NCI-H526 treated with DMSO at 0.1 percent for 48 hours (cell line): ENCODE data around the gene PIK3R4.
A peak's percentile ranks its signal among the peaks of the same experiment; 100 is the strongest.

ENCODE experiments used
- DNase-seq: peaks from one replicate; lab custom pipeline; 2025; lab: John Stamatoyannopoulos, UW

The PIK3R4 gene

GRCh38 chr3:130746246-130747039 lies at the start of gene PIK3R4:
Gene PIK3R4, minus strand, starts transcription at chr3:130746829. Its CDS starts 1,611 bp downstream, at chr3:130745218.
- DNase-seq, result peak; percentile 96

GRCh38 chr3:130795396-130795795 lies 48.8 kb upstream of the PIK3R4 start:
- no peak for DNase-seq

- DNase-seq, result no peak
These were observed 45.6 kb upstream of the PIK3R4 start for GRCh38 chr3:130792246-130792645.

DNA sequence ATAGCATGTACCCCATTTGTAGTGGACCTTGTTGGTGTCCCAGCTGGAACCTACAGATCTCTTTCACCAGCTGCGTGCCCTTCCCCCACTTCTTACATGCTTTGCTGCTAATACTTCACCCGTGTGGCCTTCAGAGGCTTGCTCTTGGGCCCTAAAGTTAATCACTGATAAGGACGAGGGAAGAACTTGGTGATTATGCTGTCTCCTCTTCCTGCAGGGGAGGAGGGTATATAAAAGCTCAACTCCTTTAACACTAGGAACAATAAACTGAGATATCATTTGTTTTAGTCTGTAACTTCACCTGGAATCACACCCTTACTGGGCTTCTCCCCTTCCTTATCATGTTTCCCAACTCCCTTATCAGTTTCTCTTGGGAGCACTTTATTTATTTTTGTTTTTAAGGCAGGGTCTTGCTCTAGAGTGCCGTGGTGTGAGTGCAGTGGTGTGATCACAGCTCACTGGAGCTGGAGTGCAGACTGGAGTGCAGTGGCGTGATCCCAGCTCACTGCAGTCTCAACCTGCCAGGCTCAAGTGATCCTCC lies 43.2 kb upstream of the PIK3R4 start:
- no peak for DNase-seq

DNA sequence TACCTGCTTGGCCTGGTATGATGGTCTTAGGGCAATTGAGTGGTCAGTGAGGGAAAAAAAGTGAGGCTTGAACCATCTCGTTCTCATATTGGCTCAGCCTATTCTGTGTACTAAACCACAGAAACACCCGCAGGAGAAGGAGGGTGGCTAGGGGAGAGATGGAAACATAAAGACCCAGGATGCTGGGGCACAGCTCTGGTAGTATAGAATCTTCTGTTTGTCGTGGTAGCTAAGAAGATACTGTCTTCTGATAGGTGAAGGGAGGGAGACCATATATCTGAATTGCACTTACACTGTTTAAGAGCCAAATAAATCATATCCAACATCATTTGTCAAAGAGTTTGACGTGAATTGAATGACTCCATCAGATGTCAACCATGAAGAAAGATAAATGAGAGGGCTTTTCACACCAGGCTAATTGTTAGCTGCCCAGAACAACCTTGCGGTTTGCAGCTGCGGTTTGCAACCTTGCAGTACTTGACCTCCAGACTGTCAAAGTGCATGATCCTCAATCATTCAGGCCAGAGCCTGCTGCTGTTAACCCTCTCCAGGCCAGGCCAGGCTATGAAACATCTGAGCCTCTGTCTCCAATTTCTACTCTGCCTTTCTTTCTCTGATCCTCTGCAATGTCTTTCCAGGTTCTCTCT lies 40.9 kb upstream of the PIK3R4 start:
- DNase-seq, result no peak

DNA sequence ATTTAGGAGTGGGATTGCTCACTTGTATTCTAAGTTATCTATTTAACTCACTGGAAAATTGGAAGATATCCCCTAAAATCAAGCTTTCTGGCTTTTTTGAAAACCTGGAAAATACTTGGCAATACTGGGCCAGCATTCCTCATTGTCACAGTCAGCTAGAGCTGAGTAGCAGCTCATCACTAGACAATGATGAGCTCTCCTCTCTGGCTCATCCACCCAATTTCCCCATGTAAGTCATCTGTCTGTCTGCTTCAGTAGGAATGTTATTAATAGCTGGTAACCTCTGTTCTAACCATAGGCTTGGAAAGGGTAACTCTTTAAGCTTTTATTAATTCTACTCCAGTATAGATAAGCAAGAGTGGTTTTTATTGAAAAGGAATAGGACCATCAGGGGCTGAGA lies 39.7 kb upstream of the PIK3R4 start:
- DNase-seq, result no peak

GRCh38 chr3:130783629-130784028 lies 37.0 kb upstream of the PIK3R4 start:
- DNase-seq, result no peak

DNA sequence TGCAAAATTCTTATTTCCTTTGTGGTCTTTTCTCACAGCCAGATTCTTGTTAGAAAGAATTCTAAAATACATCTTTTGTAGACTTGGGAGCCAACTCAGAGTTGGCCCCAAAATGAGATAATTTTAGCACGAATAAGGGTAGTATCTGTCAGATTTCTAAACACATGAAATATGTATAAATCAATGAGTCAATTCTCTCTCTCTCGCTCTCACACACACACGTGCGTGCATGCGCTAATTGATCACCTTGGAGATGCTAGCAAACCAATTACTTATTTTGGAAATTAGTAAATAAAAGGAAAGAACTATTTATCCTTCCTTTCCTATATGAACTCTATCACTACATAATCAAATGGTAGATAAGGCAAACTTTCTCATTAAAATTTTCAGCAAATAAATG lies 32.9 kb upstream of the PIK3R4 start:
- no peak for DNase-seq

- no peak for DNase-seq
These were observed 32.4 kb upstream of the PIK3R4 start for GRCh38 chr3:130779031-130779430.

GRCh38 chr3:130773366-130773765 lies 26.7 kb upstream of the PIK3R4 start:
- no peak for DNase-seq

DNA sequence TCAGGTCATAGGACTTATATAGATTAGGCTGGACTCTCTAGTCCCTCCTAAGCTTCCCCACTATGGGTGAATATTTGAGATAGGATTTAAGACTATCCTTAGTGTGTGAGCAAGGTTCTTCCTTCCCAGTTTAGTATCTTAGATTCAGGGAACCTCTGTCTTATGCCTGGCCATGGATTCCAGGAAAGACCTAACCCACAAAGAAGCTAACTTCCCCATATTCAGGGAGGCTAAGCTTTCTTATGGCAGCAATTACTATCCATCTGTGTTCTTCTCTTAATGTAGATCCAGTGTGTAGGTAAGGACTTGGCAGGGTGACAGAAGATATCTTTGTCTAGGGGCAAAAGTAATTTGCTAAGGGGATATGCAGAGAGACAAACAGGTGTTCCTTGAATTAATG lies 25.5 kb upstream of the PIK3R4 start:
- no peak for DNase-seq

- no peak for DNase-seq
These were observed 24.0 kb upstream of the PIK3R4 start for GRCh38 chr3:130770644-130771043.

DNA sequence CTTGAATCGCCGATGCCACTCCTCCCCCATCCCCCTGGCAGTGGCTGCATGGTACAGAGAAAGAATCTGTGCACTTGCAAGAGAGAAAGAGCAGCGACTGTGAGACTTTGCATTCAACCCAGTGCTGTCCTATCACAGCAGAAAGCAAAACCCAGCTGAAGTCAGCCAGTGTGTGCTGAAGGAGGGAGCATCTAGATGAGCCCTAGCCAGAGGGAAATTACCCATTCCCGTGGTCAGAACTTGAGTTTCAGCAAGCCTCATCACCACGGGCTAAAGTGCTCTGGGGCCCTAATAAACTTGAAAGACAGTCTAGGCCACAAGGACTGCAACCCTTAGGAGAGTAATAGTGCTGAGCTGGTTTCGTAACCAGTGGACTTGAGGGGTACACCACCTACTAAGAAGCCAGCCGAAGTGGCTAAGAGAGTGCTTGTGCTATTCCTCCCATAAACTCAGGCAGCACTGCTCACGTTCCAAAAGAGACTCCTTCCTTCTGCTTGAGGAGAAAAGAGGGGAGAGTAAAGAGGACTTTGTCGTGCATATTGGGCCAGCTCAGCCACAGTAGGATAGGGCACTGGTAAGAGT lies 15.2 kb upstream of the PIK3R4 start:
- DNase-seq, result no peak

- no peak for DNase-seq
These were observed 14.3 kb upstream of the PIK3R4 start for GRCh38 chr3:130760922-130761321.

DNA sequence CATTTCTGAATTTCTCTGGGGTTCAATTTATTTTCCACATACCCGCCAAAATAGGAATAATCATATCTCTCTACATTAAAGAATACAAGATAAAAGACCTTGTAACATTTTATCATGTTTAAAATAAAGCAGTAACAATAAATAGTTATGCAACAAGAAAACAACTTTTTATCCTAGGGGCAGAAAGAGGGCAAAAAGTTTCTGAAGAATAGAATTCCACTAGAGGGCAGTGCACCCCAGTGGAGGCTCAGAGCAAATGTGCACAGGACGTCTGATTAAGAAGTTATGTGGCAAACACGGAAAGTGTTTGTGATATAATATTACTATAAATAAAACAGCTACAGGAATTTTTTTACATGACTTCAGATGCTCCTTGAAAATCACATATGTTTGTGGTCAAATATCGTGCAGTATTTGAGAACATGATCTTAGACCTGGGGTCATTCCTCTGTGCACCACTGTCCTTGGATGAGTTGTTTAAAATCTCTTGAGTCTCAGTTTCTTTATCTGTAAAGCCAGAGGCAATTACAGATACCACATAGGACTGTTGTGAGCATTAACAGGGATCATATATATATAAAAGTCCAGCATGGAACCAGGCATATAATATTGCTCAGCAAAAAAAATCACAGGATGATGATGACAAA lies 13.2 kb upstream of the PIK3R4 start:
- peak; percentile 11 for DNase-seq

- no peak for DNase-seq
These were observed 12.2 kb upstream of the PIK3R4 start for GRCh38 chr3:130758624-130759369.

DNA sequence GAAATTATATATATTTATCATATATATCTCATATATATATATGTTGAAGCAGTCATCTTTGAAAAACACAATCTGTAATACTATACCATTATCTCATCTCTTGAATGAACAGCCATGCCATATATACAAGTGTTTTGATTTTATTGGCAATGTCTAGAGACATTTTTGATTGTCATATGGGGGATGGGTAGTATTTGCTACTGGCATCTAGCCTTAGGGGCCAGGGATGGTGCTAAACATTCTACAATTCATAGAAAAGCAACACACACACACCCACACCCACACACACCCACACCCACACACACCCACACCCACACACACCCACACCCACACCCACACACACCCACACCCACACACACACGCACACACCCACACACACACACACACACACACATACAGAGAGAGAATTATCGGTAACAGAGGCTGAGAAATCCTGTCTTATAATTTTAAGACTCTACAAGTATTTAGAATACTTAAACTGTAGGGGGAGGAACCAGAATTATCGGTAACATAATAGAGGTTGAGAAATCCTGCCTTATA lies 11.1 kb upstream of the PIK3R4 start:
- no peak for DNase-seq

- DNase-seq, result no peak
These were observed 9.0 kb upstream of the PIK3R4 start for GRCh38 chr3:130755666-130756065.

DNA sequence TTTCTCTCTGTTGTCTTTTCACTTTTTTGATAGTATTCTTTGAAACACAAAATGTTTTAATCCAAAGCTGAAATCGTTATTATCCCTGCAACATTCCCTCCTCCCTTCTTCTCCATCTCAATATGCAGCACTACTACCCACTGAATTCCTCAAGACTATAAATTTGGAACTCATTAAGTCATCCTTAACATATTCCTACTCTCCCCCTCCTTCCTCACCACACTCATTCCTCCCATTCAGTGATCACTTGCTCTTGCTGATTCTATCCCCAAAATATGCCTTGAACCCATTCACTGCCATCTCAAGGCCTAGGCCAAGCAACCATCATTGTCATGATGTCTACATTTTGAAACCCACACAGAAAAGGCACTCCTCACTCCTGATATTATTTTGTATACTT lies 2.4 kb upstream of the PIK3R4 start:
- DNase-seq, result no peak

- no peak for DNase-seq
These were observed 1.8 kb upstream of the PIK3R4 start for GRCh38 chr3:130748467-130748861.

GRCh38 chr3:130743354-130743753 lies 3.3 kb downstream of the PIK3R4 start:
- no peak for DNase-seq
